ENCODE measurements around the gene DAPL1. TPM values are rescaled to one million over a fixed set of nuclear protein-coding genes. Genes with fewer than 3 reads are reported as not detected.

DAPL1 gene
- total RNA-seq, 1 donor from 2014 or later, result not detected

DNA sequence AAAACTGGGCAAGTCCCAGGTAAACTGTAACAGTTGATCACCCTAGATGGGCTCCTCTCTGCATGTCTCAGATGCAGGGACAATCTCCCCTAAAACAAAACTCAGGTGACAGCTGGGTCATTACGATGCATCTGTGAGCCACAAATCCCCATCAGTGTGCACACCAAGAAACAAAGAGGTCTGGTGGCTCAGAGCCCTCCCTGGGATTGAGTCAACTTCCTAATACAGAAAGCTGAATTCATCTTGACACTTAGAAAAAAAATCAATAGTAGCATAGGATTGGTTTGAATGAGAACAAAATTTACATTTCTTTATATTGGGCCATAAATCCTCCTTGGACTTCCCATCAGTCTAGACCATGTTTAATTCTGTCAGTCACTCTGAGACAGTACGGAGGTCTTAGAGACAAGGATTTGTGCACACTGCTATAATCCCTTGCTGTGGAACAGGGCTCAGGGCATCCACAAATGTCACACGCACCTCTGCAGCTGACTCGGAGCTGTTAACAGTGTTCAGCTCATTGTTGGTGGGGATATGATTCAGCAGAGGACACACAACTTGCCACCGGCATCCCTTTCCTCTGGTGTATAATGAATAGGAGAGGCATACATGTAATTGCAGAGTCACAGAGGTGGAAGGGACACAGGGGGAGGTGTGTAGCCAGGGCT lies 44.5 kb upstream of the DAPL1 start:
- DNase-seq (ENCODE audit: extremely low spot score, unreplicated experiment), result no peak
- TF ChIP-seq, protein P1, sequence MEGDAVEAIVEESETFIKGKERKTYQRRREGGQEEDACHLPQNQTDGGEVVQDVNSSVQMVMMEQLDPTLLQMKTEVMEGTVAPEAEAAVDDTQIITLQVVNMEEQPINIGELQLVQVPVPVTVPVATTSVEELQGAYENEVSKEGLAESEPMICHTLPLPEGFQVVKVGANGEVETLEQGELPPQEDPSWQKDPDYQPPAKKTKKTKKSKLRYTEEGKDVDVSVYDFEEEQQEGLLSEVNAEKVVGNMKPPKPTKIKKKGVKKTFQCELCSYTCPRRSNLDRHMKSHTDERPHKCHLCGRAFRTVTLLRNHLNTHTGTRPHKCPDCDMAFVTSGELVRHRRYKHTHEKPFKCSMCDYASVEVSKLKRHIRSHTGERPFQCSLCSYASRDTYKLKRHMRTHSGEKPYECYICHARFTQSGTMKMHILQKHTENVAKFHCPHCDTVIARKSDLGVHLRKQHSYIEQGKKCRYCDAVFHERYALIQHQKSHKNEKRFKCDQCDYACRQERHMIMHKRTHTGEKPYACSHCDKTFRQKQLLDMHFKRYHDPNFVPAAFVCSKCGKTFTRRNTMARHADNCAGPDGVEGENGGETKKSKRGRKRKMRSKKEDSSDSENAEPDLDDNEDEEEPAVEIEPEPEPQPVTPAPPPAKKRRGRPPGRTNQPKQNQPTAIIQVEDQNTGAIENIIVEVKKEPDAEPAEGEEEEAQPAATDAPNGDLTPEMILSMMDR (conservative IDR thresholded peaks at IDR 0.05), result no peak
- no peaks in the 10 kb centered on the region for H3K36me3 Mint-ChIP-seq
- no peak overlapping the region for H3K4me3 Mint-ChIP-seq
- H3K9me3 Mint-ChIP-seq, result no peaks in the 10 kb centered on the region
- peaks cover 24% of the 10 kb centered on the region for H3K4me1 Mint-ChIP-seq (ENCODE audit: unreplicated experiment)
- peaks cover 14% of the 10 kb centered on the region for H3K27me3 Mint-ChIP-seq
- no peak overlapping the region for H3K27ac Mint-ChIP-seq

DNA sequence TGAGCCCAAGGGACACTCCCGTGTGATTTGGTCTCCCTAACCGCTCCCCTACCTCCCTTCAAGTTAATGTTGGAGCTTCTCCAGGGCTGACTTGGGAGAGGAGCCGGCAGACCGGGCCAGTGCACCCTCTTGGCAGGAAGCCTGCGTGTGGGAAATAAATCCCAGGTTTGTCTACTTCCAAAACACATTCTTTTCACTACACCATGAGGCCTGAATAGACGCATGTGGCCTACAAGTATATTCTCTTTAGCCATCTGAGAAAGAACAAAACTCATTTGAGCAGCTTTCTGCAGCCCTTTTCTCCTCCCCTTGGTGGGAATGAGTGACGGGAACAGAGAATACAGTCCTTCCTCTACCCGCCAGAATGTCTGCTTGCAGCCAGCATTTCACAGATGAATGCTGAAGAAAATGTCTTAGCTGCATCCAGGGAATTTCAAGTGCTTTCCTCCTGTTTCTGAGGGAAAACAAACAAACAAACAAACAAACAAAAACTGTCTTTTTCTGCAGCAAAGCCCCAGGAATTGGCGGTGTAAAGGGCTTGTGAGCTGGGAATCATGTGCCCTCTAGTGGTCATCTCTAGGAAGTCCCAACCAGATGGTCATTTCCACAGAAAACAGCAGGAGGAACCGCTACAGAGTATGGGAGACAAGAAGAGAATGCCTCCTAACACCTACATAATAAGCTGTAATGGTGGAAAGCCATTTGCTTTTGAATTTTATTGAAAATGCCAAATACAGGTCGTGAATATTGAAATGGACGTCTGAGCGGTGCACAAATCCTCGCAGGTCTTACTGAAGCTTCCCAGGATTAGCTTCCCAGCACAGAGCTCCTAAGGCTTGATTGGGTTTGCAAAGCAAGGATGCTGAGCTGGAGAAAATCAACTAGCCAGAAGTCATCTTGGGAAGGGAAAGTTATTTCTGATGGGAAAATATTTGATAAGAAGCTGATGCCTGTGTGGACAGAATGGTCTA lies 41.2 kb upstream of the DAPL1 start:
- H3K27ac Mint-ChIP-seq, result no peak overlapping the region
- peak overlapping the region; percentile 53 for H3K4me3 Mint-ChIP-seq
- no peaks in the 10 kb centered on the region for H3K36me3 Mint-ChIP-seq
- H3K27me3 Mint-ChIP-seq, result peaks cover 8% of the 10 kb centered on the region
- no peak for DNase-seq (ENCODE audit: extremely low spot score, unreplicated experiment)
- TF ChIP-seq, protein P1 (conservative IDR thresholded peaks at IDR 0.05), result peak; percentile 95
- H3K9me3 Mint-ChIP-seq, result no peaks in the 10 kb centered on the region
- H3K4me1 Mint-ChIP-seq (ENCODE audit: unreplicated experiment), result peaks cover 14% of the 10 kb centered on the region

DNA sequence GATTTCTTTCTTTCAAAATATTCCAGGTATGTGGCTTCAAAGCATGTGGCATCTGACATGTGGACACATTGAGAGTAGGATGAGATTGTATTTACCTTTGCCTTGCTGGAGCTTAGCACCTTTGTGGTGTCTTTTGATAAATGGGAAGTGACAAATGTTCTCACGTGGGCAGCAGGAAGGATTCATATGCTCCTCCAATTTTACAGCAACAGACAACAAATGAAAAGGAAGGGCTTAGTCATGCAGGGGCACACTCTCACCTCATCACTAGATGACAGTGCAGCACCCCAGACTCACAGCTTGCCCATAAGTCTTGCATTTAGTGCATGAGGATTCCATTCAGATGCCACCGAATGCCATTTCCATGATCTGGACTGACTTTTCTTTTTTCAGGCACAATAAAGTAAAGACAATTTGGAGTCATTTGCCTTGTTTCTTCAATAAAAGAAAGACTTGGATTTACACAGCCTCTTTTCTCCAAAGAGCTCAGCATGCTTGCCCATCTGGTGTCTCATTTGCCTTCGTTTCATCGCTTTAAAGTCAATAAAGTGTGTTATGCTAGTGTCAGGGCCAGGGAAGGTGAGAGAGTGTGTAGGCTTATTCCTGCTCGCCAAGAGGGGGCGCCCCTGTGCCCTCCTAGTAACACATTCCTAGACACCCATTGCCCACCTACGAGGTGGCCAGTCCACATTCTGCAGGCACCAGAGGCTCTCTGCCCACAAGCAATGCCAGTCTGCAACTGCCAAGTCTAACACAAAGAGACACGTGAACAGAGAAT lies 39.6 kb upstream of the DAPL1 start:
- no peak overlapping the region for H3K4me3 Mint-ChIP-seq
- peaks cover 8% of the 10 kb centered on the region for H3K27me3 Mint-ChIP-seq
- TF ChIP-seq, protein P1 (conservative IDR thresholded peaks at IDR 0.05), result peak; percentile 51
- H3K4me1 Mint-ChIP-seq (ENCODE audit: unreplicated experiment), result peaks cover 14% of the 10 kb centered on the region
- no peak overlapping the region for H3K27ac Mint-ChIP-seq
- no peaks in the 10 kb centered on the region for H3K9me3 Mint-ChIP-seq
- no peak for DNase-seq (ENCODE audit: extremely low spot score, unreplicated experiment)
- H3K36me3 Mint-ChIP-seq, result no peaks in the 10 kb centered on the region

DNA sequence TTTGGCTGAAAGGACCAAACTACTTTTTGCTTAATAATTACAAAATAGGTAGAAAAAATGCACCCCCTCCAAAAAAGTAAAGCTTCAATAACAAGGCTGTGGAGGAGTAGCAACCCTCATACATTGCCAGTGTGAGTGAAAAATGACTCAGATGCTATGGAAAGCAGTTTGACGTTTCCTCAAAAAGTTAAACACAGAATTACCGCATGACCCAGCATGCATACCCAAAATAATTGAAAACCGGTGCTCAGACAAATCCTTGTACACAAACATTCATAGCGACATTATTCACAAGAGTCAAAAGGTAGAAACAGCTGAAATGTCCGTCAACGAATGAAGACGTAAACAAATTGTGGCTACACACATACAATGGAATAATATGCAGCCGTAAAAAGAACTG lies 38.8 kb upstream of the DAPL1 start:
- TF ChIP-seq, protein P1 (conservative IDR thresholded peaks at IDR 0.05), result no peak
- peaks cover 14% of the 10 kb centered on the region for H3K4me1 Mint-ChIP-seq (ENCODE audit: unreplicated experiment)
- DNase-seq (ENCODE audit: extremely low spot score, unreplicated experiment), result no peak
- no peaks in the 10 kb centered on the region for H3K9me3 Mint-ChIP-seq
- H3K27me3 Mint-ChIP-seq, result peaks cover under 1% of the 10 kb centered on the region
- no peaks in the 10 kb centered on the region for H3K36me3 Mint-ChIP-seq
- no peak overlapping the region for H3K27ac Mint-ChIP-seq
- no peak overlapping the region for H3K4me3 Mint-ChIP-seq

DNA sequence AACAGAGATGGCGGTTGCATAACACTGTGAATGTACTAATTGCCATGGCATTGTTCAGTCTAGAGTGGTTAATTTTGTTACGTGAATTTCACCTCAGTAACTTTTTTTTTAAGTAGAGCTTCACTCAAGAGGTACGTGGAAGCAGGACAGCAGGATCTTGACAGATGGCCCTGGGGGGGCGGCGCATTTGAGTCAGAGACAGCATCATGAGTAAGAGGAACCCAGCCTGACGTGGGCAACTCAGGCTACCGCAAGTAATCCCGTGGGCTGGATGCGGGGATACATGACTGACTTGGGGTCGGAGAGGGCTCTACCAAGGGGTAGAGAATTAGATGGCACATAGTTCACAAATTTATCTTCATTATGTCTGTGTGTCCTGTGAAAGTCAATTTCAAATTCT lies 38.1 kb upstream of the DAPL1 start:
- H3K4me3 Mint-ChIP-seq, result no peak overlapping the region
- H3K27ac Mint-ChIP-seq, result no peak overlapping the region
- no peaks in the 10 kb centered on the region for H3K36me3 Mint-ChIP-seq
- no peaks in the 10 kb centered on the region for H3K27me3 Mint-ChIP-seq
- TF ChIP-seq, protein P1 (conservative IDR thresholded peaks at IDR 0.05), result no peak
- peaks cover 14% of the 10 kb centered on the region for H3K4me1 Mint-ChIP-seq (ENCODE audit: unreplicated experiment)
- no peak for DNase-seq (ENCODE audit: extremely low spot score, unreplicated experiment)
- no peaks in the 10 kb centered on the region for H3K9me3 Mint-ChIP-seq
